ENCODE data around the gene KRTAP19-1. TPM values are rescaled to one million over a fixed set of nuclear protein-coding genes. Genes with fewer than 3 reads are reported as not detected.

The KRTAP19-1 gene
- total RNA-seq, 1 donor from 2014 or later: not detected

- no peak for DNase-seq
- Mint-ChIP-seq H3K9me3 (ENCODE audit: unreplicated experiment) (no peaks in the 10 kb centered on the region), H3K4me1 (ENCODE audit: low read depth, unreplicated experiment) (no peaks in the 10 kb centered on the region), H3K36me3 (ENCODE audit: unreplicated experiment) (no peaks in the 10 kb centered on the region), H3K4me3 (ENCODE audit: unreplicated experiment) (no peak overlapping the region), H3K27me3 (ENCODE audit: unreplicated experiment) (peaks cover 2% of the 10 kb centered on the region), H3K27ac (ENCODE audit: unreplicated experiment) (no peak overlapping the region)
- TF ChIP-seq CTCF (IDR thresholded peaks at IDR 0.05; ENCODE audit: partially characterized antibody, unreplicated experiment): no peak
These were observed 908 bp downstream of the KRTAP19-1 start for GRCh38 chr21:30479259-30479658.

GRCh38 chr21:30478004-30478403, 2.2 kb downstream of the KRTAP19-1 start:
- no peaks in the 10 kb centered on the region for H3K4me1 Mint-ChIP-seq (ENCODE audit: low read depth, unreplicated experiment)
- H3K27me3 Mint-ChIP-seq (ENCODE audit: unreplicated experiment): peaks cover 2% of the 10 kb centered on the region
- no peaks in the 10 kb centered on the region for H3K36me3 Mint-ChIP-seq (ENCODE audit: unreplicated experiment)
- TF ChIP-seq CTCF (IDR thresholded peaks at IDR 0.05; ENCODE audit: partially characterized antibody, unreplicated experiment): no peak
- DNase-seq: no peak
- H3K4me3 Mint-ChIP-seq (ENCODE audit: unreplicated experiment): no peak overlapping the region
- no peaks in the 10 kb centered on the region for H3K9me3 Mint-ChIP-seq (ENCODE audit: unreplicated experiment)
- H3K27ac Mint-ChIP-seq (ENCODE audit: unreplicated experiment): no peak overlapping the region

- Mint-ChIP-seq H3K9me3 (ENCODE audit: unreplicated experiment) (no peaks in the 10 kb centered on the region), H3K36me3 (ENCODE audit: unreplicated experiment) (no peaks in the 10 kb centered on the region), H3K27me3 (ENCODE audit: unreplicated experiment) (no peaks in the 10 kb centered on the region), H3K4me1 (ENCODE audit: low read depth, unreplicated experiment) (no peaks in the 10 kb centered on the region), H3K27ac (ENCODE audit: unreplicated experiment) (no peak overlapping the region), H3K4me3 (ENCODE audit: unreplicated experiment) (no peak overlapping the region)
- TF ChIP-seq CTCF (IDR thresholded peaks at IDR 0.05; ENCODE audit: partially characterized antibody, unreplicated experiment): no peak
- no peak for DNase-seq
These were observed 11.1 kb downstream of the KRTAP19-1 start for GRCh38 chr21:30468900-30469714.

- TF ChIP-seq CTCF (IDR thresholded peaks at IDR 0.05; ENCODE audit: partially characterized antibody, unreplicated experiment): peak; percentile 74
- Mint-ChIP-seq H3K36me3 (ENCODE audit: unreplicated experiment) (no peaks in the 10 kb centered on the region), H3K27ac (ENCODE audit: unreplicated experiment) (no peak overlapping the region), H3K4me3 (ENCODE audit: unreplicated experiment) (no peak overlapping the region), H3K27me3 (ENCODE audit: unreplicated experiment) (no peaks in the 10 kb centered on the region), H3K9me3 (ENCODE audit: unreplicated experiment) (no peaks in the 10 kb centered on the region), H3K4me1 (ENCODE audit: low read depth, unreplicated experiment) (no peaks in the 10 kb centered on the region)
- no peak for DNase-seq
These were observed 16.5 kb downstream of the KRTAP19-1 start for GRCh38 chr21:30463713-30464112.

GRCh38 chr21:30448514-30448913, 31.7 kb downstream of the KRTAP19-1 start:
- no peak for DNase-seq
- Mint-ChIP-seq H3K9me3 (ENCODE audit: unreplicated experiment) (no peaks in the 10 kb centered on the region), H3K4me1 (ENCODE audit: low read depth, unreplicated experiment) (peaks cover 2% of the 10 kb centered on the region), H3K27me3 (ENCODE audit: unreplicated experiment) (peaks cover 2% of the 10 kb centered on the region), H3K4me3 (ENCODE audit: unreplicated experiment) (no peak overlapping the region), H3K27ac (ENCODE audit: unreplicated experiment) (no peak overlapping the region), H3K36me3 (ENCODE audit: unreplicated experiment) (no peaks in the 10 kb centered on the region)
- TF ChIP-seq CTCF (IDR thresholded peaks at IDR 0.05; ENCODE audit: partially characterized antibody, unreplicated experiment): no peak

Data from glutamatergic neuron (in vitro differentiated cells).